ENCODE measurements around the gene RARRES2.

Gene RARRES2

GRCh38 chr7:150382123-150382843, 40.9 kb upstream of the RARRES2 start:
- WGBS, 2 experiments (ENCODE audit: insufficient coverage in 2 of 2): 90% methylated on average over 19 to 20 of the region's 20 CpGs
- Histone ChIP-seq H3K9me3 (ENCODE audit: control insufficient read depth, low read length) (no peaks in the 10 kb centered on the region), H3K36me3 (ENCODE audit: control insufficient read depth, insufficient read depth, low read length) (peaks cover 25% of the 10 kb centered on the region), H3K4me1 (ENCODE audit: control insufficient read depth, insufficient read depth, low read length, poor library complexity, severe bottlenecking) (peaks cover 44% of the 10 kb centered on the region), H3K27ac (ENCODE audit: low read depth, low read length, severe bottlenecking) (no peak overlapping the region), H3K4me3 (ENCODE audit: extremely low read depth, insufficient read depth, low read length, poor library complexity, severe bottlenecking) (no peak overlapping the region)

- H3K4me3 ChIP-seq (ENCODE audit: extremely low read depth, insufficient read depth, low read length, poor library complexity, severe bottlenecking): no peak overlapping the region
- no peaks in the 10 kb centered on the region for H3K9me3 ChIP-seq (ENCODE audit: control insufficient read depth, low read length)
- peaks cover 23% of the 10 kb centered on the region for H3K36me3 ChIP-seq (ENCODE audit: control insufficient read depth, insufficient read depth, low read length)
- 86% methylated on average over 1 of the region's 1 CpG for WGBS, 2 experiments (ENCODE audit: insufficient coverage in 2 of 2)
- H3K27ac ChIP-seq (ENCODE audit: low read depth, low read length, severe bottlenecking): no peak overlapping the region
- H3K4me1 ChIP-seq (ENCODE audit: control insufficient read depth, insufficient read depth, low read length, poor library complexity, severe bottlenecking): peaks cover 49% of the 10 kb centered on the region
Measured at GRCh38 chr7:150381785-150382122, 40.3 kb upstream of the RARRES2 start.

- H3K36me3 ChIP-seq (ENCODE audit: control insufficient read depth, insufficient read depth, low read length): peaks cover 17% of the 10 kb centered on the region
- no peaks in the 10 kb centered on the region for H3K9me3 ChIP-seq (ENCODE audit: control insufficient read depth, low read length)
- H3K27ac ChIP-seq (ENCODE audit: low read depth, low read length, severe bottlenecking): no peak overlapping the region
- H3K4me1 ChIP-seq (ENCODE audit: control insufficient read depth, insufficient read depth, low read length, poor library complexity, severe bottlenecking): peaks cover 56% of the 10 kb centered on the region
- 63 to 68% methylated on average over 5 to 7 of the region's 9 CpGs for WGBS, 2 experiments (ENCODE audit: insufficient coverage in 2 of 2)
- peak overlapping the region; percentile 73 for H3K4me3 ChIP-seq (ENCODE audit: extremely low read depth, insufficient read depth, low read length, poor library complexity, severe bottlenecking)
Measured at GRCh38 chr7:150381096-150381495, 39.7 kb upstream of the RARRES2 start.

GRCh38 chr7:150380463-150380862, 39.0 kb upstream of the RARRES2 start:
- Histone ChIP-seq H3K36me3 (ENCODE audit: control insufficient read depth, insufficient read depth, low read length) (peaks cover 16% of the 10 kb centered on the region), H3K27ac (ENCODE audit: low read depth, low read length, severe bottlenecking) (no peak overlapping the region), H3K4me3 (ENCODE audit: extremely low read depth, insufficient read depth, low read length, poor library complexity, severe bottlenecking) (peak overlapping the region; percentile 73), H3K9me3 (ENCODE audit: control insufficient read depth, low read length) (no peaks in the 10 kb centered on the region), H3K4me1 (ENCODE audit: control insufficient read depth, insufficient read depth, low read length, poor library complexity, severe bottlenecking) (peaks cover 62% of the 10 kb centered on the region)
- 79 to 80% methylated on average over 11 of the region's 11 CpGs for WGBS, 2 experiments (ENCODE audit: insufficient coverage in 2 of 2)

- Histone ChIP-seq H3K27ac (ENCODE audit: low read depth, low read length, severe bottlenecking) (peak overlapping the region; percentile 97), H3K9me3 (ENCODE audit: control insufficient read depth, low read length) (no peaks in the 10 kb centered on the region), H3K4me1 (ENCODE audit: control insufficient read depth, insufficient read depth, low read length, poor library complexity, severe bottlenecking) (peaks cover 61% of the 10 kb centered on the region), H3K36me3 (ENCODE audit: control insufficient read depth, insufficient read depth, low read length) (peaks cover 12% of the 10 kb centered on the region), H3K4me3 (ENCODE audit: extremely low read depth, insufficient read depth, low read length, poor library complexity, severe bottlenecking) (peak overlapping the region; percentile 73)
- 1 to 2% methylated on average over 34 to 36 of the region's 52 CpGs for WGBS, 2 experiments (ENCODE audit: insufficient coverage in 2 of 2)
Measured at GRCh38 chr7:150379441-150380379, 38.3 kb upstream of the RARRES2 start.

- Histone ChIP-seq H3K4me1 (ENCODE audit: control insufficient read depth, insufficient read depth, low read length, poor library complexity, severe bottlenecking) (peaks cover 60% of the 10 kb centered on the region), H3K36me3 (ENCODE audit: control insufficient read depth, insufficient read depth, low read length) (peaks cover 20% of the 10 kb centered on the region), H3K9me3 (ENCODE audit: control insufficient read depth, low read length) (no peaks in the 10 kb centered on the region), H3K27ac (ENCODE audit: low read depth, low read length, severe bottlenecking) (peak within 1 kb of the TSS; percentile 97), H3K4me3 (ENCODE audit: extremely low read depth, insufficient read depth, low read length, poor library complexity, severe bottlenecking) (peak within 1 kb of the TSS; percentile 73)
- 0 to 1% methylated on average over 32 to 37 of the region's 60 CpGs for WGBS, 2 experiments (ENCODE audit: insufficient coverage in 2 of 2)
Measured at GRCh38 chr7:150378853-150379440, 37.5 kb upstream of the RARRES2 start, which contains the start of gene ZNF775. TSS of gene ZNF775 (plus strand) at chr7:150379330. CDS start at chr7:150388471, 9,141 bp downstream.

GRCh38 chr7:150378115-150378852, 36.9 kb upstream of the RARRES2 start:
- peaks cover 62% of the 10 kb centered on the region for H3K4me1 ChIP-seq (ENCODE audit: control insufficient read depth, insufficient read depth, low read length, poor library complexity, severe bottlenecking)
- WGBS, 2 experiments (ENCODE audit: insufficient coverage in 2 of 2): 3 to 5% methylated on average over 24 to 27 of the region's 32 CpGs
- peak overlapping the region; percentile 73 for H3K4me3 ChIP-seq (ENCODE audit: extremely low read depth, insufficient read depth, low read length, poor library complexity, severe bottlenecking)
- H3K27ac ChIP-seq (ENCODE audit: low read depth, low read length, severe bottlenecking): peak overlapping the region; percentile 97
- peaks cover 26% of the 10 kb centered on the region for H3K36me3 ChIP-seq (ENCODE audit: control insufficient read depth, insufficient read depth, low read length)
- H3K9me3 ChIP-seq (ENCODE audit: control insufficient read depth, low read length): no peaks in the 10 kb centered on the region

GRCh38 chr7:150377635-150378034, 36.2 kb upstream of the RARRES2 start:
- no peaks in the 10 kb centered on the region for H3K9me3 ChIP-seq (ENCODE audit: control insufficient read depth, low read length)
- 60 to 92% methylated on average over 1 to 2 of the region's 4 CpGs for WGBS, 2 experiments (ENCODE audit: insufficient coverage in 2 of 2)
- H3K27ac ChIP-seq (ENCODE audit: low read depth, low read length, severe bottlenecking): peak overlapping the region; percentile 97
- H3K36me3 ChIP-seq (ENCODE audit: control insufficient read depth, insufficient read depth, low read length): peaks cover 33% of the 10 kb centered on the region
- no peak overlapping the region for H3K4me3 ChIP-seq (ENCODE audit: extremely low read depth, insufficient read depth, low read length, poor library complexity, severe bottlenecking)
- H3K4me1 ChIP-seq (ENCODE audit: control insufficient read depth, insufficient read depth, low read length, poor library complexity, severe bottlenecking): peaks cover 62% of the 10 kb centered on the region

- 45 to 94% methylated on average over 2 of the region's 3 CpGs for WGBS, 2 experiments (ENCODE audit: insufficient coverage in 2 of 2)
- peaks cover 62% of the 10 kb centered on the region for H3K4me1 ChIP-seq (ENCODE audit: control insufficient read depth, insufficient read depth, low read length, poor library complexity, severe bottlenecking)
- H3K4me3 ChIP-seq (ENCODE audit: extremely low read depth, insufficient read depth, low read length, poor library complexity, severe bottlenecking): no peak overlapping the region
- no peaks in the 10 kb centered on the region for H3K9me3 ChIP-seq (ENCODE audit: control insufficient read depth, low read length)
- peak overlapping the region; percentile 97 for H3K27ac ChIP-seq (ENCODE audit: low read depth, low read length, severe bottlenecking)
- H3K36me3 ChIP-seq (ENCODE audit: control insufficient read depth, insufficient read depth, low read length): peaks cover 34% of the 10 kb centered on the region
Measured at GRCh38 chr7:150377196-150377595, 35.8 kb upstream of the RARRES2 start.

GRCh38 chr7:150376560-150376959, 35.1 kb upstream of the RARRES2 start:
- peaks cover 37% of the 10 kb centered on the region for H3K36me3 ChIP-seq (ENCODE audit: control insufficient read depth, insufficient read depth, low read length)
- no peaks in the 10 kb centered on the region for H3K9me3 ChIP-seq (ENCODE audit: control insufficient read depth, low read length)
- peak overlapping the region; percentile 45 for H3K27ac ChIP-seq (ENCODE audit: low read depth, low read length, severe bottlenecking)
- H3K4me1 ChIP-seq (ENCODE audit: control insufficient read depth, insufficient read depth, low read length, poor library complexity, severe bottlenecking): peaks cover 66% of the 10 kb centered on the region
- H3K4me3 ChIP-seq (ENCODE audit: extremely low read depth, insufficient read depth, low read length, poor library complexity, severe bottlenecking): no peak overlapping the region
- 78 to 89% methylated on average over 5 to 6 of the region's 6 CpGs for WGBS, 2 experiments (ENCODE audit: insufficient coverage in 2 of 2)

Data from mesodermal cell (in vitro differentiated cells).